HFFc6 (cell line): ENCODE data around the gene RTKN2. TPM values are rescaled to one million over a fixed set of nuclear protein-coding genes. Genes with fewer than 3 reads are reported as not detected.

Experiments used
- DNase-seq: peaks from one replicate; pipeline ENCODE4 v3.0.0-alpha.2; 2018
- H3K27ac Mint-ChIP-seq: 2 replicates; pipeline ENCODE4 v1.8.0; 2020; ENCODE audit warnings: mild to moderate bottlenecking, mixed read lengths
- H3K27me3 Mint-ChIP-seq: 2 replicates; pipeline ENCODE4 v1.8.0; 2021; ENCODE audit warnings: mild to moderate bottlenecking, moderate library complexity, mixed read lengths; ENCODE audit not compliant: insufficient read depth
- H3K36me3 Mint-ChIP-seq: 2 replicates; pipeline ENCODE4 v1.8.0; 2021; ENCODE audit warnings: low read depth, mixed read lengths
- H3K4me1 Mint-ChIP-seq: 2 replicates; pipeline ENCODE4 v1.8.0; 2020; ENCODE audit warnings: low read depth, mixed read lengths
- H3K4me3 Mint-ChIP-seq: 2 replicates; pipeline ENCODE4 v1.8.0; 2020; ENCODE audit warnings: mild to moderate bottlenecking, moderate library complexity, mixed read lengths
- H3K9me3 Mint-ChIP-seq: 2 replicates; pipeline ENCODE4 v1.8.0; 2020; ENCODE audit warnings: mild to moderate bottlenecking, mixed read lengths
- total RNA-seq, 6 experiments: library from RNA; stranded (reverse); fragmentation: NEBNext Ultra II Directional; extraction: Animal tissue kit (Norgen Biotek cat#: 25700); gene quantifications; 2 replicates in 1 of 6; 3 replicates in 5 of 6; pipeline ENCODE4 v1.2.3, GENCODE V29; 2021
- TF ChIP-seq, protein P1 (sequence below): fragments of 200-600 bp; sonication (generic); IDR thresholded peaks from 2 replicates; pipeline ENCODE4 v1.5.0; 2021; ENCODE audit warnings: antibody characterized with exemption, mild to moderate bottlenecking

The RTKN2 gene
- total RNA-seq, 6 experiments from 2014 or later: 2.9 to 5.5 (median 4.6) TPM

DNA sequence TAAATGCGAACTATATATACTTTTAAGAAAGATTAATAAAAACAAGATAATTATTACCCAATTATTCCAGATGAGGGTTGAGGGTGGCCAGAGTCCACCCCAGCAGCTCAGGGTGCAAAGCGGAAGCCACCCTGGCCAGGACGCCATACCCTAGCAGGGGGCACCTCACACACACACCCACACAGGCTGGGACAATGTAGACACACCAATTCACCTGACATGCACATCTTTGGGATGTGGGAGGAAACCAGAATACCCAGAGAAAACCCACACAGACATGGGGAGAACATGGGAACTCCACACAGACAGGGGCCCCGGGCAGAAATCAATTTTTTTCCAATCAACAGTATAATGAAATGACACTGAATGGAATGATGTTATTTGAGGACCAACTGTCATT is 86.0 kb downstream of the RTKN2 start:
- Mint-ChIP-seq H3K4me1 (0 out of 2 replicates have a peak, but pooled peaks cover 5% of the 10 kb centered on the region), H3K9me3 (peaks cover 4% of the 10 kb centered on the region; the same call in 1 of the 2 replicates), H3K4me3 (no peak overlapping the region), H3K36me3 (peaks cover 9% of the 10 kb centered on the region), H3K27me3 (no peaks in the 10 kb centered on the region), H3K27ac (no peak overlapping the region)
- no peak for DNase-seq
- TF ChIP-seq, protein P1, sequence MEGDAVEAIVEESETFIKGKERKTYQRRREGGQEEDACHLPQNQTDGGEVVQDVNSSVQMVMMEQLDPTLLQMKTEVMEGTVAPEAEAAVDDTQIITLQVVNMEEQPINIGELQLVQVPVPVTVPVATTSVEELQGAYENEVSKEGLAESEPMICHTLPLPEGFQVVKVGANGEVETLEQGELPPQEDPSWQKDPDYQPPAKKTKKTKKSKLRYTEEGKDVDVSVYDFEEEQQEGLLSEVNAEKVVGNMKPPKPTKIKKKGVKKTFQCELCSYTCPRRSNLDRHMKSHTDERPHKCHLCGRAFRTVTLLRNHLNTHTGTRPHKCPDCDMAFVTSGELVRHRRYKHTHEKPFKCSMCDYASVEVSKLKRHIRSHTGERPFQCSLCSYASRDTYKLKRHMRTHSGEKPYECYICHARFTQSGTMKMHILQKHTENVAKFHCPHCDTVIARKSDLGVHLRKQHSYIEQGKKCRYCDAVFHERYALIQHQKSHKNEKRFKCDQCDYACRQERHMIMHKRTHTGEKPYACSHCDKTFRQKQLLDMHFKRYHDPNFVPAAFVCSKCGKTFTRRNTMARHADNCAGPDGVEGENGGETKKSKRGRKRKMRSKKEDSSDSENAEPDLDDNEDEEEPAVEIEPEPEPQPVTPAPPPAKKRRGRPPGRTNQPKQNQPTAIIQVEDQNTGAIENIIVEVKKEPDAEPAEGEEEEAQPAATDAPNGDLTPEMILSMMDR: no peak

DNA sequence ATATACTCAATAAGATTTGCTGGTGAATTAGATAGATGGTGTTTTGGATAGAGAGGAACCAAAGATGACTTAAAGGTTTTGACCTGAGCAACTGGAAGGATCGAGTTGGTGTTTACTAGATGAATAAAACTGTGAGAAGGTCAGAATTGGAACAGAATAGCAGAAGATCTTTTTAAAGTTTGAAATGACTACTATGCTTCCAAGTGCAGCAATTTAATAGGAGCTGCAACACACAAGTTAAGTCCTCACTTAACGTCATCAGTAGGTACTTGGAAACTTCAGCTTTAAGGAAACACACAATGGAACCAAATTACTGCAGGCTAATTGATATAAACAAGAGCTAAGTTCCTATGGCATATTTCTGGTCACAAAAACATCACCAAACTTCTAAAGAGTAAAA is 86.5 kb downstream of the RTKN2 start:
- TF ChIP-seq, protein P1: no peak
- DNase-seq: no peak
- no peak overlapping the region for H3K27ac Mint-ChIP-seq
- H3K9me3 Mint-ChIP-seq: peaks cover 4% of the 10 kb centered on the region; the same call in 1 of the 2 replicates
- H3K27me3 Mint-ChIP-seq: no peaks in the 10 kb centered on the region
- H3K4me3 Mint-ChIP-seq: no peak overlapping the region
- peaks cover 9% of the 10 kb centered on the region for H3K36me3 Mint-ChIP-seq
- peaks cover 7% of the 10 kb centered on the region; the same call in 1 of the 2 replicates for H3K4me1 Mint-ChIP-seq

DNA sequence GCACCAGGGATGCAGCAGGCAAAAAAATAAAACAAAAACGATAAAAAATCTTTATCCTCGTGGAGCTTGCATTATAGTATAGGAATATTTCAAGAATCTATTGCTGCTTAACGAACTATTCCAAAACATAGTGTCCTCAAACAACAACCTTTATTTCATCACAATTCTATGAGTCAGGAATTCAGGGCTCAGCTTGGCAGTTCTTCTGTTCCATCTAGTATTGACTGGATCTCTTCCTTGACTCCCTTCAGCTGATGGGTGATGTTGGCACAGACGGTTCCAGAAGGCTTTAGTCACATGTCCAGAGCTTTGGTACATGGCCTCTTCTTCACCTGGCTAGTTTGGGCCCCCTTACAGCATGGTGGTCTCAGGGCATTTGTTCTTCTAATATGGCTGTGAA is 88.0 kb downstream of the RTKN2 start:
- TF ChIP-seq, protein P1: no peak
- peaks cover 4% of the 10 kb centered on the region; the same call in 1 of the 2 replicates for H3K9me3 Mint-ChIP-seq
- DNase-seq: no peak
- H3K27ac Mint-ChIP-seq: no peak overlapping the region
- peaks cover 14% of the 10 kb centered on the region; the same call in 1 of the 2 replicates for H3K4me1 Mint-ChIP-seq
- H3K36me3 Mint-ChIP-seq: peaks cover 9% of the 10 kb centered on the region
- no peak overlapping the region for H3K4me3 Mint-ChIP-seq
- no peaks in the 10 kb centered on the region for H3K27me3 Mint-ChIP-seq

DNA sequence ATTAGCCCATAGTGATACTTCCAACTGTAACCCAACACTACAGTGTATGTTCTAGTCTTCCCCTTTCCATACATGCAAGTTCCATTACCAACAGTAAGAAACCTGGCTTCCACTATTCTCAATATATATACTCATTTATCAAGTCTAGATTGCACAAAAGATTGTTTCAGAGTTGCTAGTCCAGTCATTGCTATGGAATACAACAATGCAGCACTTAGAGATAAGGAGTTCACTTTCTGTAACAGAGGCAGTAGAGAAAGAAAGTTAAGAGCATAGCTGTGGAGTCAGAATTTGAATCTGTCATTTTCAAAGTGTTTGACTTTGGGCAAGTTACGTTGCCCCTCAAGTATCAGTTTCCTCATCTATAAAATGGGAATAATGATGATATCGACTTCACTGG is 90.1 kb downstream of the RTKN2 start:
- no peak overlapping the region for H3K27ac Mint-ChIP-seq
- no peak overlapping the region for H3K4me3 Mint-ChIP-seq
- peaks cover 11% of the 10 kb centered on the region for H3K36me3 Mint-ChIP-seq
- DNase-seq: no peak
- H3K9me3 Mint-ChIP-seq: peaks cover 6% of the 10 kb centered on the region; the same call in 1 of the 2 replicates
- TF ChIP-seq, protein P1: no peak
- H3K4me1 Mint-ChIP-seq: peaks cover 17% of the 10 kb centered on the region; the same call in 1 of the 2 replicates
- peaks cover 4% of the 10 kb centered on the region; the same call in 1 of the 2 replicates for H3K27me3 Mint-ChIP-seq

DNA sequence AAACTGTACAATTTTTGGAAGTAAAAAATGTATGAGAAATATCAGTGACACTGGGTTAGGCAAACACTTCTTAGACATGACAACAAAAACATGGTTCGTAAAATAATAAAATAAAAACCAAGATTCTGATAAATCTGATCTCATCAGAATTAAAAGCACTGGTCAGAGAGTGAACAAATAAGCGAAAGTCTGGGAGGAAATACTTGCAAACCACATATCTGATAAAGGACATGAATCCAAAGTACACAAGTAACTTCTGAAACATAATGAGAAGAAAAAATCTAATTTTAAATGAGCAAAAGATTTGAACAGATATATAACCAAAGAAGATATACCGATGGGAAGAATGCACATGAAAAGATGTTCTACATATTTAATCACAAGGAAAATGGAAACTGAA is 91.5 kb downstream of the RTKN2 start:
- no peak overlapping the region for H3K4me3 Mint-ChIP-seq
- H3K27me3 Mint-ChIP-seq: peaks cover 4% of the 10 kb centered on the region; the same call in 1 of the 2 replicates
- TF ChIP-seq, protein P1: no peak
- no peak overlapping the region for H3K27ac Mint-ChIP-seq
- H3K36me3 Mint-ChIP-seq: peaks cover 25% of the 10 kb centered on the region
- H3K9me3 Mint-ChIP-seq: peaks cover 18% of the 10 kb centered on the region
- peaks cover 18% of the 10 kb centered on the region for H3K4me1 Mint-ChIP-seq
- DNase-seq: no peak
